ENCODE data around the gene TGFA. TPM values are rescaled to one million over a fixed set of nuclear protein-coding genes. Genes with fewer than 3 reads are reported as not detected.

TGFA gene
- total RNA-seq, 1 donor from 2014 or later: 1.4 TPM

- Mint-ChIP-seq H3K4me3 (ENCODE audit: unreplicated experiment) (no peak overlapping the region), H3K27me3 (ENCODE audit: low read depth, unreplicated experiment) (peaks cover 16% of the 10 kb centered on the region), H3K27ac (ENCODE audit: unreplicated experiment) (no peak overlapping the region), H3K4me1 (ENCODE audit: low read depth, unreplicated experiment) (no peaks in the 10 kb centered on the region), H3K36me3 (ENCODE audit: low read depth, unreplicated experiment) (peaks cover 2% of the 10 kb centered on the region), H3K9me3 (ENCODE audit: unreplicated experiment) (no peaks in the 10 kb centered on the region)
- no peak overlapping the region for H2AFZ ChIP-seq (ENCODE audit: low read depth, low read length)
- no peak for DNase-seq (ENCODE audit: low read depth)
- no peaks in the 10 kb centered on the region for H3K4me1 ChIP-seq (ENCODE audit: insufficient read depth, low read length)
- no peak overlapping the region for H3K4me3 ChIP-seq (ENCODE audit: insufficient read depth, low read depth, low read length)
- H3K27ac ChIP-seq (ENCODE audit: low read depth, low read length): no peak overlapping the region
- no peak for FAIRE-seq
- no peak overlapping the region for H3K4me2 ChIP-seq (ENCODE audit: low read length)
- H3K36me3 ChIP-seq (ENCODE audit: insufficient read depth, low read length): no peaks in the 10 kb centered on the region
- TF ChIP-seq CTCF (IDR thresholded peaks at IDR 0.05; ENCODE audit: insufficient read depth, low read depth, low read length) (no peak), EZH2 (IDR thresholded peaks at IDR 0.05; ENCODE audit: insufficient read depth, low read length) (no peak)
- H3K27me3 ChIP-seq (ENCODE audit: insufficient read depth, low read length): peaks cover 5% of the 10 kb centered on the region
- no peak overlapping the region for H3K9ac ChIP-seq (ENCODE audit: low read length)
- H4K20me1 ChIP-seq (ENCODE audit: insufficient read depth, low read length): no peaks in the 10 kb centered on the region
- H3K9me3 ChIP-seq (ENCODE audit: insufficient read depth, low read depth, low read length): no peaks in the 10 kb centered on the region
- H3K79me2 ChIP-seq (ENCODE audit: insufficient read depth, low read length): no peaks in the 10 kb centered on the region
These were observed 127.3 kb downstream of the TGFA start for GRCh38 chr2:70426341-70426740.

- Histone ChIP-seq H3K9ac (ENCODE audit: low read length) (no peak overlapping the region), H2AFZ (ENCODE audit: low read depth, low read length) (no peak overlapping the region), H3K27me3 (ENCODE audit: insufficient read depth, low read length) (peaks cover 5% of the 10 kb centered on the region), H3K27ac (ENCODE audit: low read depth, low read length) (no peak overlapping the region), H3K4me1 (ENCODE audit: insufficient read depth, low read length) (no peaks in the 10 kb centered on the region), H4K20me1 (ENCODE audit: insufficient read depth, low read length) (no peaks in the 10 kb centered on the region), H3K9me3 (ENCODE audit: insufficient read depth, low read depth, low read length) (no peaks in the 10 kb centered on the region), H3K4me2 (ENCODE audit: low read length) (no peak overlapping the region), H3K4me3 (ENCODE audit: insufficient read depth, low read depth, low read length) (no peak overlapping the region), H3K79me2 (ENCODE audit: insufficient read depth, low read length) (no peaks in the 10 kb centered on the region), H3K36me3 (ENCODE audit: insufficient read depth, low read length) (no peaks in the 10 kb centered on the region)
- Mint-ChIP-seq H3K4me1 (ENCODE audit: low read depth, unreplicated experiment) (no peaks in the 10 kb centered on the region), H3K4me3 (ENCODE audit: unreplicated experiment) (no peak overlapping the region), H3K27me3 (ENCODE audit: low read depth, unreplicated experiment) (peaks cover 16% of the 10 kb centered on the region), H3K36me3 (ENCODE audit: low read depth, unreplicated experiment) (peaks cover 2% of the 10 kb centered on the region), H3K9me3 (ENCODE audit: unreplicated experiment) (no peaks in the 10 kb centered on the region), H3K27ac (ENCODE audit: unreplicated experiment) (no peak overlapping the region)
- no peak for TF ChIP-seq EZH2 (IDR thresholded peaks at IDR 0.05; ENCODE audit: insufficient read depth, low read length)
- TF ChIP-seq CTCF (IDR thresholded peaks at IDR 0.05; ENCODE audit: insufficient read depth, low read depth, low read length): no peak
- DNase-seq (ENCODE audit: low read depth) (no peak), FAIRE-seq (no peak)
These were observed 127.8 kb downstream of the TGFA start for GRCh38 chr2:70425682-70426301.

GRCh38 chr2:70420740-70421139 lies 132.9 kb downstream of the TGFA start:
- peaks cover 21% of the 10 kb centered on the region for H3K27me3 Mint-ChIP-seq (ENCODE audit: low read depth, unreplicated experiment)
- H3K27ac Mint-ChIP-seq (ENCODE audit: unreplicated experiment): no peak overlapping the region
- Histone ChIP-seq H3K36me3 (ENCODE audit: insufficient read depth, low read length) (no peaks in the 10 kb centered on the region), H3K4me2 (ENCODE audit: low read length) (no peak overlapping the region), H3K27ac (ENCODE audit: low read depth, low read length) (no peak overlapping the region), H3K27me3 (ENCODE audit: insufficient read depth, low read length) (peaks cover 10% of the 10 kb centered on the region), H3K79me2 (ENCODE audit: insufficient read depth, low read length) (no peaks in the 10 kb centered on the region), H4K20me1 (ENCODE audit: insufficient read depth, low read length) (no peaks in the 10 kb centered on the region), H3K4me3 (ENCODE audit: insufficient read depth, low read depth, low read length) (no peak overlapping the region), H3K4me1 (ENCODE audit: insufficient read depth, low read length) (no peaks in the 10 kb centered on the region), H2AFZ (ENCODE audit: low read depth, low read length) (no peak overlapping the region), H3K9me3 (ENCODE audit: insufficient read depth, low read depth, low read length) (no peaks in the 10 kb centered on the region), H3K9ac (ENCODE audit: low read length) (no peak overlapping the region)
- TF ChIP-seq CTCF (IDR thresholded peaks at IDR 0.05; ENCODE audit: insufficient read depth, low read depth, low read length) (no peak), EZH2 (IDR thresholded peaks at IDR 0.05; ENCODE audit: insufficient read depth, low read length) (no peak)
- peaks cover 5% of the 10 kb centered on the region for H3K36me3 Mint-ChIP-seq (ENCODE audit: low read depth, unreplicated experiment)
- no peak for FAIRE-seq
- H3K9me3 Mint-ChIP-seq (ENCODE audit: unreplicated experiment): no peaks in the 10 kb centered on the region
- no peaks in the 10 kb centered on the region for H3K4me1 Mint-ChIP-seq (ENCODE audit: low read depth, unreplicated experiment)
- no peak overlapping the region for H3K4me3 Mint-ChIP-seq (ENCODE audit: unreplicated experiment)
- no peak for DNase-seq (ENCODE audit: low read depth)

All from astrocyte (in vitro differentiated cells and primary cell).